GM21619 (cell line): ENCODE data around the gene TUBGCP2.

Experiments used
- ATAC-seq: cut with Tn5 transposase; IDR thresholded peaks from one replicate; pipeline ENCODE4 v1.9.1; 2021; ENCODE audit not compliant: unreplicated experiment

The TUBGCP2 gene

GRCh38 chr10:133306941-133307379 is 1.7 kb downstream of the TUBGCP2 start:
- ATAC-seq: no peak

- ATAC-seq: no peak
These were observed 2.6 kb downstream of the TUBGCP2 start for GRCh38 chr10:133306097-133306476.

- no peak for ATAC-seq
These were observed 5.5 kb downstream of the TUBGCP2 start for GRCh38 chr10:133303206-133303605.

GRCh38 chr10:133302230-133302629 is 6.4 kb downstream of the TUBGCP2 start:
- ATAC-seq: no peak

- ATAC-seq: no peak
These were observed 8.9 kb downstream of the TUBGCP2 start for GRCh38 chr10:133299738-133300137.

- no peak for ATAC-seq
These were observed 9.4 kb downstream of the TUBGCP2 start for GRCh38 chr10:133299224-133299623.

GRCh38 chr10:133298466-133298865 is 10.2 kb downstream of the TUBGCP2 start:
- ATAC-seq: no peak

- no peak for ATAC-seq
These were observed 11.2 kb downstream of the TUBGCP2 start for GRCh38 chr10:133297504-133297903.

GRCh38 chr10:133295426-133296320 is 13.0 kb downstream of the TUBGCP2 start:
- ATAC-seq: no peak

- ATAC-seq: no peak
These were observed 14.5 kb downstream of the TUBGCP2 start for GRCh38 chr10:133294189-133294588.

- no peak for ATAC-seq
These were observed 14.9 kb downstream of the TUBGCP2 start for GRCh38 chr10:133293810-133294119.

- no peak for ATAC-seq
These were observed 15.5 kb downstream of the TUBGCP2 start for GRCh38 chr10:133292919-133293809.

GRCh38 chr10:133289761-133290160 is 18.9 kb downstream of the TUBGCP2 start:
- ATAC-seq: no peak

- ATAC-seq: no peak
These were observed 20.7 kb downstream of the TUBGCP2 start for GRCh38 chr10:133287832-133288500.

- no peak for ATAC-seq
These were observed 22.3 kb downstream of the TUBGCP2 start for GRCh38 chr10:133286366-133286765.

GRCh38 chr10:133285217-133285616 is 23.5 kb downstream of the TUBGCP2 start:
- no peak for ATAC-seq

GRCh38 chr10:133283931-133284330 is 24.7 kb downstream of the TUBGCP2 start:
- no peak for ATAC-seq

- no peak for ATAC-seq
These were observed 25.8 kb downstream of the TUBGCP2 start for GRCh38 chr10:133282846-133283390.

GRCh38 chr10:133281628-133282372 is 26.9 kb downstream of the TUBGCP2 start:
- no peak for ATAC-seq

- no peak for ATAC-seq
These were observed 27.6 kb downstream of the TUBGCP2 start for GRCh38 chr10:133281084-133281483.
